Astrocyte of the spinal cord (primary cell): ENCODE measurements around the gene FLVCR2.

ENCODE experiments used
- DNase-seq: peaks from one replicate; pipeline ENCODE4 v3.0.0; 2011; ENCODE audit warnings: low read depth, low spot score
- H3K4me3 ChIP-seq: 2 replicates; pipeline ENCODE4 v1.5.1; 2011; ENCODE audit warnings: low read depth, mild to moderate bottlenecking, low read length, moderate library complexity
- in situ Hi-C: cut with HindIII; loops from 2 replicates; pipeline ENCODE4 v1.10.0; 2017; ENCODE audit warnings: low sequenced_read_pairs
- TF ChIP-seq, protein P1 (sequence below): IDR thresholded peaks from 2 replicates; pipeline ENCODE4 v1.5.1; 2012; ENCODE audit warnings: low read depth, mild to moderate bottlenecking, low read length, inconsistent platforms

Gene FLVCR2

DNA sequence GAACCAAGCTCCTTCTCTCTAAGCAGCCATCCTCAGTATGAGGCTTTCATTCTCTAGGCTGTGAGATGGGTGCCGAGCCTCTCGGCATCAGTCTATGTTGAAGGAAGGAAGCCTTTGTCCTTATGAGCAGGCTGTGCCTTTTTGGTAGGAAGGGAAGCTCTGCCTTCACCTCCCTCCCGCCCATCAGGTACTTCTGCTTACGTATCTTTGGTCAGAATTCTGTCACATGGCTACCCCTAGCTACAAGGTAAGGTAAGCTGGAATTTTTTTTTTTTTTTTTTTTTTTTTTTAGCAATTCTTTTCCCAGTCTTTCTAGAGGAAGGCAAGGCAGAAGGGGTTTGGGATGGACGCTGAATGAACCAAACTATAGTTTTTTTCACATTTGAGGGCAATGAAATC is 39.3 kb upstream of the FLVCR2 start:
- TF ChIP-seq, protein P1, sequence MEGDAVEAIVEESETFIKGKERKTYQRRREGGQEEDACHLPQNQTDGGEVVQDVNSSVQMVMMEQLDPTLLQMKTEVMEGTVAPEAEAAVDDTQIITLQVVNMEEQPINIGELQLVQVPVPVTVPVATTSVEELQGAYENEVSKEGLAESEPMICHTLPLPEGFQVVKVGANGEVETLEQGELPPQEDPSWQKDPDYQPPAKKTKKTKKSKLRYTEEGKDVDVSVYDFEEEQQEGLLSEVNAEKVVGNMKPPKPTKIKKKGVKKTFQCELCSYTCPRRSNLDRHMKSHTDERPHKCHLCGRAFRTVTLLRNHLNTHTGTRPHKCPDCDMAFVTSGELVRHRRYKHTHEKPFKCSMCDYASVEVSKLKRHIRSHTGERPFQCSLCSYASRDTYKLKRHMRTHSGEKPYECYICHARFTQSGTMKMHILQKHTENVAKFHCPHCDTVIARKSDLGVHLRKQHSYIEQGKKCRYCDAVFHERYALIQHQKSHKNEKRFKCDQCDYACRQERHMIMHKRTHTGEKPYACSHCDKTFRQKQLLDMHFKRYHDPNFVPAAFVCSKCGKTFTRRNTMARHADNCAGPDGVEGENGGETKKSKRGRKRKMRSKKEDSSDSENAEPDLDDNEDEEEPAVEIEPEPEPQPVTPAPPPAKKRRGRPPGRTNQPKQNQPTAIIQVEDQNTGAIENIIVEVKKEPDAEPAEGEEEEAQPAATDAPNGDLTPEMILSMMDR, result no peak
- in situ Hi-C loops, result no loop called here
- H3K4me3 ChIP-seq, result no peak overlapping the region
- DNase-seq, result no peak

DNA sequence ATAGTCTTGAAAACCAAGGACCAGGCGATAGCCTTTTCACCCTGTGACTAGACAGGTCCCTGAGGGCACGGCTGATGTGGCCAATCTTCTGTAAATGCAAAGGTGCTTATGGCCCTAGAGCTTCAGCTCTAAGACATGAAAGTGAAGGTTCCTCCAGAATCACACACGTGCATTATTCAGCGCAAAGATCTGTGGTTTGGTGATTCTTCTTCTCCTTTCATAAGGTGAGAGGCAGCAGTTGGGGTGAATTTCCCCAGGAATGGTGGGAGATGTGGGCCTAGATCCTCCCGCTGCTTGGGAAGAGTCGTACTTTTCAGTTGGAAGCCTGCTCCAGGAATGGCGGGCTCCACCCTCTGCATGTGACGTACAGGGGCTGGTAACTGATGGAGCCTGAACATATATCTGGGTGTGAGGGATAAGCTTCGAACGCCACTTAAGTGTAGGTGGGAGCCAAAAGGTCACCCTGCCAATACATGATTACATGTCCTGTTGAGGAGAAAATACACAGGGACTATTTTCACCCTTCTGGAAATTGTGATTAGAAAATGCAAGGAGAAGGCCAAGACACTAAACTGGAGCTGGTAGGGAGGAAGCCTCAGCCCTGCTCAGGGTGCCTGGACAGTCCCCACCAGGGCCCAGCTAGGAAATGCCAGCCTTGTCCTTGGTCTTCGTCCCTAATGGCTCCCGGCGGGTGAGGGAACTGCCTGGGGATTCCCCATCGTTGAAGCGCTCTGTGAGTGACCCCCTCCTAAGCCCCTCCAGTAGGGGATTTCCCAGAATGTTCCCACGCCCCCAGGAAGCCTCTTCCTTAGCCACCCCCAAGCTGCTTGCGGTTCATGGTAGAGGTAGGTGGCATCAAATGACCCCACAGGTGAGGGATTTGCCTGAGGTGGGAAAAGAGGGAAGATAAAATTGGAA is 38.6 kb upstream of the FLVCR2 start:
- in situ Hi-C loops, result no loop called here
- no peak for DNase-seq
- no peak overlapping the region for H3K4me3 ChIP-seq
- TF ChIP-seq, protein P1, result no peak

DNA sequence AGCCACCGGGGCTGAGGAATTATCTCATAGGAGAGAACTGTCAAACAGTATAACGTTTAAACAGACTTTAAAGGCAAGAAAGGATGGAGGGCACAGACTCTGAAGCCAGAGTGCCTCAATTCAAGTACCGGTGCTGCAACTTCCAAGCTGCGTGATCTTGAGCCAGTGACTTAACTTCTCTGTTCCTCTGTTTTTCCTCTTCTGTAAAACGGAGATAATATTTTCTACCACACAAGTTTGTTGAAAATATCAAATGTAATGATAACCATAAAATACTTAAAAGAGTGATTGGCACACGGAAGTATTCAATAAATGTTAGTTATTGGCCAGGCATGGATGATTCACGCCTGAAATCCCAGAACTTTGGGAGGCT is 38.0 kb upstream of the FLVCR2 start:
- TF ChIP-seq, protein P1, result no peak
- no peak for DNase-seq
- no peak overlapping the region for H3K4me3 ChIP-seq
- in situ Hi-C loops, result no loop called here

DNA sequence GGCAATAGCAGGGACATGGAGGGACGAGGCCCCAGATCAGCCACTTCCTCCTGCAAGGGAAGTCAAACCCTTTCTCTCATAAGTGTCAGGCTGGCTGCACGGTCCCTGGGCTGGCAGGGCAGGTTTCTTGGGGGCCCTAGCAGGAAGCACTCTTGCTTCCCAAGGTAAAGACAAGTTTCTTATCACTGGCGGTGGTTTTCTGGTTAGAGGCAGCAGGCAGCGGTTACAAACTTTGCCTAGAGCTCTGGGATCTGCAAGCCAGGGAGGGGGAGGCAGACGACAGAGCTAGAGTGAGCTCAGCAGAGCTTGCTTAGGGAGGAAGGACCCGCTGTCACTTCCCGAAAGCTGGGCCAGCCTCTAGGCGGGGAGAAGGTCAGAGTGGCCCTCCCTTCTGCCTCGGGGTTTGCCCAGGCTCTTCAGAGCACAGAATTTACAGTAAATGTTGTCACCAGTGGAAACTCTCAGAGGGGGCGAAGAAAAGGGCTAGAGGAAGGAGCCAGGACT is 35.8 kb upstream of the FLVCR2 start:
- in situ Hi-C loops, result no loop called here
- H3K4me3 ChIP-seq, result no peak overlapping the region
- TF ChIP-seq, protein P1, result no peak
- DNase-seq, result no peak

DNA sequence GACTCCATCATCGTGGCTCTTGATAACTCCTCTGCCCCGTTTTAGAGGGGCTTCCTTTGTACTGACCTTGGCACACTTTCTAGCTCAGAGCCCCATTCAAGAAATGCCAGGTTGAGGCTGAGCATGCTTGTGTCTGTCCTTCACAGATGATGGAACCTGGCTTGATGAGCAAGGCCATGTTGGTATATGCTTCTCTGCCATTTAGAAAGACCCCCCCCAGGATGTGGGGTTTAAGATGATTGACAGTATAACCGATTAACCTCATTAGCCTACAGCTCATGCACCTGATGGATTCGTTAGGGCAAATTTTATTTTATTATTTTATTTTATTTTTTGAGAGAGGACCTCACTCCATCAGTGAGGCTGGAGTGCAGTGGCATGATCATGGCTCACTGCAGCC is 35.2 kb upstream of the FLVCR2 start:
- TF ChIP-seq, protein P1, result no peak
- DNase-seq, result no peak
- H3K4me3 ChIP-seq, result no peak overlapping the region
- in situ Hi-C loops, result no loop called here

DNA sequence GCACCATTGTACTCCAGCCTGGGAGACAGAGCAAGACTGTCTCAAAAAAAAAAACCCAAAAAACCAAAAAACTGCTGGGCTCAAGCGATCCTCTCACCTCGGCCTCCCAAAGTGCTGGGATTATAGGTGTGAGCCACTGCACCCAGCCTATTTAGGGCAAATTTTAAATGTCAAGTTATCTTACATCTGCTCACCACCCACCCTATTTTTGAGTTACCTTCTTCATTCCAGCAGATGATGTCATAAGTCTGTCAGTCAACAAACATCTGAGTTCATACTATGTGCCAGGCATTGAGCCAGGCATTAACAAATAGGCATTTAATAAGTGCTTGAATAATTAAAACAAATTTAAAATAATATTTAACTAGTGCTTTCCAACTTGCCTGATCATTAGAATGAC is 34.6 kb upstream of the FLVCR2 start:
- DNase-seq, result no peak
- no peak overlapping the region for H3K4me3 ChIP-seq
- TF ChIP-seq, protein P1, result no peak
- in situ Hi-C loops, result no loop called here
